ENCODE results near the gene HSP90AB1. TPM values are rescaled to one million over a fixed set of nuclear protein-coding genes. Genes with fewer than 3 reads are reported as not detected.

The HSP90AB1 gene
- polyA plus RNA-seq, 2 donors: 129 to 403 TPM

GRCh38 chr6:44260011-44260410 is 13.1 kb downstream of the HSP90AB1 start:
- Histone ChIP-seq H3K27me3 (ENCODE audit: control insufficient read depth in 1 of 2, insufficient read depth in 2 of 2, low read length in 2 of 2) (no peaks in the 10 kb centered on the region), H3K4me1 (ENCODE audit: control insufficient read depth in 2 of 2, insufficient read depth in 2 of 2, low read length in 1 of 2) (peaks cover 7 to 28% of the 10 kb centered on the region in 2 donors), H3K9me3 (ENCODE audit: control insufficient read depth in 2 of 2, insufficient read depth in 1 of 2, low read depth in 1 of 2, low read length in 1 of 2) (no peaks in the 10 kb centered on the region), H3K27ac (ENCODE audit: low read depth in 2 of 2, low read length in 1 of 2) (no peak overlapping the region), H3K36me3 (ENCODE audit: control insufficient read depth in 2 of 2, insufficient read depth in 2 of 2, low read length in 1 of 2) (peaks cover 0 to 15% of the 10 kb centered on the region in 2 donors), H3K4me3 (ENCODE audit: low read depth in 1 of 2, low read length in 2 of 2) (no peak overlapping the region)
- 91 to 95% methylated on average over 8 of the region's 8 CpGs for WGBS, 2 donors

GRCh38 chr6:44260451-44261297 is 13.8 kb downstream of the HSP90AB1 start:
- Histone ChIP-seq H3K27me3 (ENCODE audit: control insufficient read depth in 1 of 2, insufficient read depth in 2 of 2, low read length in 2 of 2) (no peaks in the 10 kb centered on the region), H3K36me3 (ENCODE audit: control insufficient read depth in 2 of 2, insufficient read depth in 2 of 2, low read length in 1 of 2) (peaks cover 0 to 12% of the 10 kb centered on the region in 2 donors), H3K27ac (ENCODE audit: low read depth in 2 of 2, low read length in 1 of 2) (no peak overlapping the region), H3K4me3 (ENCODE audit: low read depth in 1 of 2, low read length in 2 of 2) (no peak overlapping the region), H3K4me1 (ENCODE audit: control insufficient read depth in 2 of 2, insufficient read depth in 2 of 2, low read length in 1 of 2) (peaks cover 7 to 28% of the 10 kb centered on the region in 2 donors), H3K9me3 (ENCODE audit: control insufficient read depth in 2 of 2, insufficient read depth in 1 of 2, low read depth in 1 of 2, low read length in 1 of 2) (no peaks in the 10 kb centered on the region)
- 90 to 94% methylated on average over 6 of the region's 6 CpGs for WGBS, 2 donors

GRCh38 chr6:44261581-44261980 is 14.7 kb downstream of the HSP90AB1 start:
- Histone ChIP-seq H3K9me3 (ENCODE audit: control insufficient read depth in 2 of 2, insufficient read depth in 1 of 2, low read depth in 1 of 2, low read length in 1 of 2) (no peaks in the 10 kb centered on the region), H3K4me1 (ENCODE audit: control insufficient read depth in 2 of 2, insufficient read depth in 2 of 2, low read length in 1 of 2) (peaks cover 7 to 24% of the 10 kb centered on the region in 2 donors), H3K4me3 (ENCODE audit: low read depth in 1 of 2, low read length in 2 of 2) (no peak overlapping the region), H3K27ac (ENCODE audit: low read depth in 2 of 2, low read length in 1 of 2) (no peak overlapping the region), H3K27me3 (ENCODE audit: control insufficient read depth in 1 of 2, insufficient read depth in 2 of 2, low read length in 2 of 2) (no peaks in the 10 kb centered on the region), H3K36me3 (ENCODE audit: control insufficient read depth in 2 of 2, insufficient read depth in 2 of 2, low read length in 1 of 2) (peaks cover 0 to 12% of the 10 kb centered on the region in 2 donors)
- 93 to 97% methylated on average over 8 of the region's 8 CpGs for WGBS, 2 donors

GRCh38 chr6:44262467-44263353 is 15.8 kb downstream of the HSP90AB1 start:
- H3K36me3 ChIP-seq (ENCODE audit: control insufficient read depth in 2 of 2, insufficient read depth in 2 of 2, low read length in 1 of 2): peaks cover 0 to 12% of the 10 kb centered on the region in 2 donors
- H3K4me1 ChIP-seq (ENCODE audit: control insufficient read depth in 2 of 2, insufficient read depth in 2 of 2, low read length in 1 of 2): peaks cover 7 to 22% of the 10 kb centered on the region in 2 donors
- 52 to 58% methylated on average over 7 of the region's 7 CpGs for WGBS, 2 donors
- H3K9me3 ChIP-seq (ENCODE audit: control insufficient read depth in 2 of 2, insufficient read depth in 1 of 2, low read depth in 1 of 2, low read length in 1 of 2): no peaks in the 10 kb centered on the region
- peak overlapping the region in 1 of 2 donors; percentile 18 for H3K27ac ChIP-seq (ENCODE audit: low read depth in 2 of 2, low read length in 1 of 2)
- no peaks in the 10 kb centered on the region for H3K27me3 ChIP-seq (ENCODE audit: control insufficient read depth in 1 of 2, insufficient read depth in 2 of 2, low read length in 2 of 2)
- H3K4me3 ChIP-seq (ENCODE audit: low read depth in 1 of 2, low read length in 2 of 2): peak overlapping the region; percentile 68 to 72

GRCh38 chr6:44263354-44264100 is 16.6 kb downstream of the HSP90AB1 start:
- Histone ChIP-seq H3K27me3 (ENCODE audit: control insufficient read depth in 1 of 2, insufficient read depth in 2 of 2, low read length in 2 of 2) (no peaks in the 10 kb centered on the region), H3K4me3 (ENCODE audit: low read depth in 1 of 2, low read length in 2 of 2) (peak overlapping the region; percentile 68 to 72), H3K9me3 (ENCODE audit: control insufficient read depth in 2 of 2, insufficient read depth in 1 of 2, low read depth in 1 of 2, low read length in 1 of 2) (no peaks in the 10 kb centered on the region), H3K4me1 (ENCODE audit: control insufficient read depth in 2 of 2, insufficient read depth in 2 of 2, low read length in 1 of 2) (peaks cover 7 to 22% of the 10 kb centered on the region in 2 donors), H3K36me3 (ENCODE audit: control insufficient read depth in 2 of 2, insufficient read depth in 2 of 2, low read length in 1 of 2) (peaks cover 0 to 12% of the 10 kb centered on the region in 2 donors), H3K27ac (ENCODE audit: low read depth in 2 of 2, low read length in 1 of 2) (peak overlapping the region; percentile 18 to 38)
- 31 to 32% methylated on average over 9 of the region's 9 CpGs for WGBS, 2 donors

GRCh38 chr6:44264154-44265006 is 17.5 kb downstream of the HSP90AB1 start:
- Histone ChIP-seq H3K27me3 (ENCODE audit: control insufficient read depth in 1 of 2, insufficient read depth in 2 of 2, low read length in 2 of 2) (no peaks in the 10 kb centered on the region), H3K4me1 (ENCODE audit: control insufficient read depth in 2 of 2, insufficient read depth in 2 of 2, low read length in 1 of 2) (peaks cover 7 to 22% of the 10 kb centered on the region in 2 donors), H3K9me3 (ENCODE audit: control insufficient read depth in 2 of 2, insufficient read depth in 1 of 2, low read depth in 1 of 2, low read length in 1 of 2) (no peaks in the 10 kb centered on the region), H3K36me3 (ENCODE audit: control insufficient read depth in 2 of 2, insufficient read depth in 2 of 2, low read length in 1 of 2) (peaks cover 0 to 12% of the 10 kb centered on the region in 2 donors), H3K27ac (ENCODE audit: low read depth in 2 of 2, low read length in 1 of 2) (peak overlapping the region; percentile 60 to 71), H3K4me3 (ENCODE audit: low read depth in 1 of 2, low read length in 2 of 2) (peak overlapping the region; percentile 68 to 72)
- 5 to 7% methylated on average over 13 of the region's 13 CpGs for WGBS, 2 donors

- Histone ChIP-seq H3K9me3 (ENCODE audit: control insufficient read depth in 2 of 2, insufficient read depth in 1 of 2, low read depth in 1 of 2, low read length in 1 of 2) (no peaks in the 10 kb centered on the region), H3K4me3 (ENCODE audit: low read depth in 1 of 2, low read length in 2 of 2) (peak within 1 kb of the TSS; percentile 68 to 72), H3K27me3 (ENCODE audit: control insufficient read depth in 1 of 2, insufficient read depth in 2 of 2, low read length in 2 of 2) (peaks cover 0 to 3% of the 10 kb centered on the region in 2 donors), H3K27ac (ENCODE audit: low read depth in 2 of 2, low read length in 1 of 2) (peak within 1 kb of the TSS; percentile 60 to 71), H3K36me3 (ENCODE audit: control insufficient read depth in 2 of 2, insufficient read depth in 2 of 2, low read length in 1 of 2) (peaks cover 0 to 7% of the 10 kb centered on the region in 2 donors), H3K4me1 (ENCODE audit: control insufficient read depth in 2 of 2, insufficient read depth in 2 of 2, low read length in 1 of 2) (peaks cover 7 to 22% of the 10 kb centered on the region in 2 donors)
- WGBS, 2 donors: 0 to 1% methylated on average over 55 to 72 of the region's 72 CpGs
These were observed 18.3 kb downstream of the HSP90AB1 start, which contains the start of gene NFKBIE for GRCh38 chr6:44265007-44265721. Gene NFKBIE, minus strand, starts transcription at chr6:44265551. Its CDS starts 205 bp downstream, at chr6:44265346.

- Histone ChIP-seq H3K4me3 (ENCODE audit: low read depth in 1 of 2, low read length in 2 of 2) (peak overlapping the region in 1 of 2 donors; percentile 68), H3K4me1 (ENCODE audit: control insufficient read depth in 2 of 2, insufficient read depth in 2 of 2, low read length in 1 of 2) (peaks cover 7 to 22% of the 10 kb centered on the region in 2 donors), H3K36me3 (ENCODE audit: control insufficient read depth in 2 of 2, insufficient read depth in 2 of 2, low read length in 1 of 2) (peaks cover 0 to 4% of the 10 kb centered on the region in 2 donors), H3K9me3 (ENCODE audit: control insufficient read depth in 2 of 2, insufficient read depth in 1 of 2, low read depth in 1 of 2, low read length in 1 of 2) (no peaks in the 10 kb centered on the region), H3K27ac (ENCODE audit: low read depth in 2 of 2, low read length in 1 of 2) (no peak overlapping the region), H3K27me3 (ENCODE audit: control insufficient read depth in 1 of 2, insufficient read depth in 2 of 2, low read length in 2 of 2) (peaks cover 0 to 7% of the 10 kb centered on the region in 2 donors)
- WGBS, 2 donors: 63% methylated on average over 17 of the region's 17 CpGs
These were observed 18.9 kb downstream of the HSP90AB1 start for GRCh38 chr6:44265722-44266233.

All from esophagus (tissue), 2 donors.